Measurements from ENCODE around the gene PARD3.

DNA sequence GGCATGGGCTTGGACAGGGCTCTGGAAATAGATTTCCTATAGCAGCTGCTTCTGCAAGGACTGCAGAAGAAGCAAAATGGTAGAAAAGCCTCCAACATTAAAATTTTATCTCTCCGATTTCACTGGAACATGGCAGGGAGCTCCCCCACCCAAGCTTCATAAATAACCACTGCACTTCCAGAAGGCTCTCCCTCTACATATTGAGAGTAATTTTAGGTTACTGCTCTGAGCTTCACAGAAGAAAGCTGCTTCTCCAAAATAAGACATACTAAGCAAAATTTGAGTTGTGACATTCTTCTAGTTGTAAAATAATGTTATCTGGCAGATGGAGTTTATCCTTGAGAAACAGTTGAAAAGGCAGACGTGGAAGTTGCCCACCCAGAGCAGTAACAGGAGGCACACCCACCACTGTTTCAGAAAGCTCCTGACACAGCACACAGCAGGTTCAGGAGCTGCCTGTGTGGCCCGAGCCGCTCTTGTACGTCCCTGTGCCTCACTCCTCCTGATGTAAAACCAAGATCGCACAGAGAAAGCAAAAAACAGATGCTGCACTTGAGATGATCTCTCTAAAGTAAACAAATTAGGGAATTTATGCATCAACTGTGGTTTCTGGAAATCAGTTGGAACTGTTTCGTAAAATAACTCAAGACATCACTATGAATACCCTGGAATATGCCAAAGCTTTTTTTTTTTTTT lies 621.0 kb downstream of the PARD3 start:
- TF ChIP-seq POLR2A (IDR thresholded peaks at IDR 0.05) (no peak), EP300 (IDR thresholded peaks at IDR 0.05) (no peak), POLR2AphosphoS5 (IDR thresholded peaks at IDR 0.05) (no peak)
